Ectodermal cell (in vitro differentiated cells): Measurements from ENCODE around the gene CNRIP1.
"Not testable (repeated sequence)": the region's sequence is repeated elsewhere in the genome, so short reads cannot be mapped to it uniquely, and the experiment has no call there.

Source experiments
- H3K27ac ChIP-seq: 2 replicates; pipeline ENCODE4 v1.7.0; 2013; ENCODE audit warnings: mild to moderate bottlenecking, low read depth, low read length; ENCODE audit not compliant: insufficient read depth, poor library complexity, severe bottlenecking
- H3K27me3 ChIP-seq: 2 replicates; pipeline ENCODE4 v1.7.0; 2013; ENCODE audit warnings: mild to moderate bottlenecking, low read length; ENCODE audit not compliant: insufficient read depth, control insufficient read depth, poor library complexity, severe bottlenecking
- H3K36me3 ChIP-seq: one replicate; pipeline ENCODE4 v1.7.0; 2013; ENCODE audit warnings: low read length; ENCODE audit not compliant: control insufficient read depth, insufficient read depth
- H3K4me1 ChIP-seq: one replicate; pipeline ENCODE4 v1.7.0; 2013; ENCODE audit warnings: low read length; ENCODE audit not compliant: control insufficient read depth, insufficient read depth
- H3K4me3 ChIP-seq: 2 replicates; pipeline ENCODE4 v1.7.0; 2013; ENCODE audit warnings: low read depth, low read length, control low read depth; ENCODE audit not compliant: insufficient read depth
- H3K9me3 ChIP-seq: 2 replicates; pipeline ENCODE4 v1.7.0; 2013; ENCODE audit warnings: mild to moderate bottlenecking, low read length, moderate library complexity; ENCODE audit not compliant: control insufficient read depth
- WGBS, 2 experiments: methylation state at CpG; one replicate each; pipeline ENCODE4 v1.1.7; 2013; ENCODE audit warnings: missing lambda C conversion rate in 2 of 2; 5-methylcytosine and 5-hydroxymethylcytosine counted together

CNRIP1 gene

GRCh38 chr2:68357605-68358337, 38.0 kb upstream of the CNRIP1 start:
- Histone ChIP-seq H3K27ac (no peak overlapping the region), H3K4me3 (no peak overlapping the region), H3K27me3 (no peaks in the 10 kb centered on the region), H3K36me3 (no peaks in the 10 kb centered on the region), H3K4me1 (no peaks in the 10 kb centered on the region), H3K9me3 (no peaks in the 10 kb centered on the region)
- 60 to 68% methylated on average over 5 to 6 of the region's 6 CpGs for WGBS, 2 experiments

- H3K27me3 ChIP-seq = no peaks in the 10 kb centered on the region
- H3K27ac ChIP-seq = no peak overlapping the region
- WGBS, 2 experiments = 90 to 96% methylated on average over 3 to 4 of the region's 4 CpGs
- no peaks in the 10 kb centered on the region for H3K9me3 ChIP-seq
- H3K4me3 ChIP-seq = no peak overlapping the region
- H3K4me1 ChIP-seq = no peaks in the 10 kb centered on the region
- no peaks in the 10 kb centered on the region for H3K36me3 ChIP-seq
These were observed 37.0 kb upstream of the CNRIP1 start for GRCh38 chr2:68356599-68357239.

GRCh38 chr2:68352651-68353391, 33.1 kb upstream of the CNRIP1 start:
- no peak overlapping the region for H3K27ac ChIP-seq
- 79 to 87% methylated on average over 2 of the region's 2 CpGs for WGBS, 2 experiments
- no peaks in the 10 kb centered on the region for H3K4me1 ChIP-seq
- no peaks in the 10 kb centered on the region for H3K9me3 ChIP-seq
- H3K36me3 ChIP-seq = no peaks in the 10 kb centered on the region
- no peaks in the 10 kb centered on the region for H3K27me3 ChIP-seq
- H3K4me3 ChIP-seq = no peak overlapping the region

- H3K27me3 ChIP-seq = no peaks in the 10 kb centered on the region
- no peak overlapping the region for H3K4me3 ChIP-seq
- H3K36me3 ChIP-seq = no peaks in the 10 kb centered on the region
- no peaks in the 10 kb centered on the region for H3K9me3 ChIP-seq
- H3K4me1 ChIP-seq = no peaks in the 10 kb centered on the region
- no peak overlapping the region for H3K27ac ChIP-seq
- WGBS, 2 experiments = 88 to 93% methylated on average over 4 to 6 of the region's 6 CpGs
These were observed 32.2 kb upstream of the CNRIP1 start for GRCh38 chr2:68351997-68352396.

GRCh38 chr2:68349091-68349490, 29.3 kb upstream of the CNRIP1 start:
- H3K4me3 ChIP-seq, H3K4me1 ChIP-seq, H3K27me3 ChIP-seq, H3K27ac ChIP-seq, H3K9me3 ChIP-seq, H3K36me3 ChIP-seq: not testable (repeated sequence)
- 87 to 93% methylated on average over 4 of the region's 4 CpGs for WGBS, 2 experiments

GRCh38 chr2:68345129-68345875, 25.6 kb upstream of the CNRIP1 start:
- H3K36me3 ChIP-seq = no peaks in the 10 kb centered on the region
- H3K27me3 ChIP-seq = no peaks in the 10 kb centered on the region
- no peak overlapping the region for H3K4me3 ChIP-seq
- no peak overlapping the region for H3K27ac ChIP-seq
- no peaks in the 10 kb centered on the region for H3K4me1 ChIP-seq
- WGBS, 2 experiments = 82% methylated on average over 9 of the region's 9 CpGs
- H3K9me3 ChIP-seq = no peaks in the 10 kb centered on the region

- WGBS, 2 experiments = 75 to 89% methylated on average over 1 of the region's 1 CpG
- no peak overlapping the region for H3K27ac ChIP-seq
These were observed 24.3 kb upstream of the CNRIP1 start for GRCh38 chr2:68344031-68344430.

GRCh38 chr2:68342470-68342869, 22.7 kb upstream of the CNRIP1 start:
- Histone ChIP-seq H3K4me3 (no peak overlapping the region), H3K4me1 (no peaks in the 10 kb centered on the region), H3K27ac (no peak overlapping the region), H3K27me3 (no peaks in the 10 kb centered on the region), H3K36me3 (no peaks in the 10 kb centered on the region), H3K9me3 (no peaks in the 10 kb centered on the region)
- WGBS, 2 experiments = 97% methylated on average over 1 of the region's 1 CpG; no CpG with 5 or more reads in 1 of the 2 experiments

More at GRCh38 chr2:68344031-68344430, 24.3 kb upstream of the CNRIP1 start:
- Histone ChIP-seq H3K4me1 (no peaks in the 10 kb centered on the region), H3K4me3 (no peak overlapping the region), H3K27me3 (no peaks in the 10 kb centered on the region), H3K36me3 (no peaks in the 10 kb centered on the region), H3K9me3 (no peaks in the 10 kb centered on the region)

GRCh38 chr2:68341583-68341982, 21.8 kb upstream of the CNRIP1 start:
- no peak overlapping the region for H3K4me3 ChIP-seq
- no peaks in the 10 kb centered on the region for H3K36me3 ChIP-seq
- H3K27me3 ChIP-seq = no peaks in the 10 kb centered on the region
- H3K9me3 ChIP-seq = no peaks in the 10 kb centered on the region
- no peak overlapping the region for H3K27ac ChIP-seq
- WGBS, 2 experiments = 85 to 90% methylated on average over 4 of the region's 4 CpGs
- H3K4me1 ChIP-seq = no peaks in the 10 kb centered on the region

- H3K4me3 ChIP-seq = no peak overlapping the region
- no peaks in the 10 kb centered on the region for H3K9me3 ChIP-seq
- no peaks in the 10 kb centered on the region for H3K27me3 ChIP-seq
- 88 to 89% methylated on average over 3 of the region's 3 CpGs for WGBS, 2 experiments
- H3K27ac ChIP-seq = no peak overlapping the region
- no peaks in the 10 kb centered on the region for H3K4me1 ChIP-seq
- no peaks in the 10 kb centered on the region for H3K36me3 ChIP-seq
These were observed 21.2 kb upstream of the CNRIP1 start for GRCh38 chr2:68341062-68341329.
